Iris pigment epithelial cell (primary cell): ENCODE results near the gene NFE2L1.

Experiments used
- DNase-seq: peaks from one replicate; pipeline ENCODE4 v3.0.0-alpha.2; 2011; ENCODE audit warnings: low read depth

Gene NFE2L1

GRCh38 chr17:48107137-48108055 lies 59.2 kb downstream of the NFE2L1 start, which contains the start of gene SNX11:
SNX11 (plus strand) TSS chr17:48107766; CDS start chr17:48112044, 4,278 bp downstream.
- DNase-seq, result peak; percentile 79

- no peak for DNase-seq
Measured at GRCh38 chr17:48110761-48111160, 62.6 kb downstream of the NFE2L1 start.
